DOHH2 (cell line): ENCODE data around the gene ARID4B.

ENCODE experiments used
- H3F3A ChIP-seq: fragments of 200-600 bp; sonication (generic), shearing (Covaris generic); 2 replicates; pipeline ENCODE4 v1.6.0; 2016; ENCODE audit warnings: antibody characterized with exemption, mild to moderate bottlenecking; ENCODE audit not compliant: control insufficient read depth, insufficient read depth
- H3K27ac ChIP-seq: fragments of 200-600 bp; sonication (generic); 2 replicates; pipeline ENCODE4 v1.5.1; 2014; ENCODE audit warnings: low read depth, mild to moderate bottlenecking, low read length, moderate library complexity
- H3K27me3 ChIP-seq: fragments of 200-600 bp; sonication (generic); 2 replicates; pipeline ENCODE4 v1.6.1; 2014; ENCODE audit warnings: mild to moderate bottlenecking, low read length, mixed read lengths; ENCODE audit not compliant: control insufficient read depth
- H3K36me3 ChIP-seq: fragments of 200-600 bp; sonication (generic); 2 replicates; pipeline ENCODE4 v1.6.1; 2014; ENCODE audit warnings: mild to moderate bottlenecking, low read length, moderate library complexity, mixed read lengths; ENCODE audit not compliant: control insufficient read depth
- H3K4me1 ChIP-seq: fragments of 200-600 bp; sonication (generic); 2 replicates; pipeline ENCODE4 v1.6.1; 2014; ENCODE audit warnings: mild to moderate bottlenecking, low read length, mixed read lengths; ENCODE audit not compliant: control insufficient read depth
- H3K4me2 ChIP-seq: fragments of 200-600 bp; sonication (generic); 2 replicates; pipeline ENCODE4 v1.6.0; 2014; ENCODE audit warnings: mild to moderate bottlenecking, low read length, moderate library complexity
- H3K4me3 ChIP-seq: fragments of 200-600 bp; sonication (generic); 2 replicates; pipeline ENCODE4 v1.5.1; 2014; ENCODE audit warnings: mild to moderate bottlenecking, low read length, mixed read lengths
- H3K79me2 ChIP-seq: fragments of 200-600 bp; sonication (generic); 2 replicates; pipeline ENCODE4 v1.6.1; 2014; ENCODE audit warnings: mild to moderate bottlenecking, low read length, mixed read lengths; ENCODE audit not compliant: control insufficient read depth
- H3K9me2 ChIP-seq: fragments of 200-600 bp; sonication (generic); replicated peaks from 2 replicates; pipeline ENCODE4 v1.6.1; 2014; ENCODE audit warnings: mild to moderate bottlenecking, low read length, mixed read lengths; ENCODE audit not compliant: control insufficient read depth
- H3K9me3 ChIP-seq: fragments of 200-600 bp; sonication (generic); 2 replicates; pipeline ENCODE4 v1.6.1; 2014; ENCODE audit warnings: antibody characterized with exemption, low read length, mixed read lengths; ENCODE audit not compliant: control insufficient read depth, insufficient read depth
- H4K20me1 ChIP-seq: fragments of 200-600 bp; sonication (generic); 2 replicates; pipeline ENCODE4 v1.6.0; 2014; ENCODE audit warnings: low read depth, mild to moderate bottlenecking, antibody characterized with exemption, low read length, moderate library complexity; ENCODE audit not compliant: control insufficient read depth, insufficient read depth
- CTCF ChIP-seq: fragments of 200-600 bp; sonication (generic); IDR thresholded peaks from one replicate; pipeline ENCODE4 v1.5.1; 2014; ENCODE audit warnings: antibody characterized with exemption, mild to moderate bottlenecking, low read depth, low read length; ENCODE audit not compliant: poor library complexity, severe bottlenecking
- EZH2phosphoT487 ChIP-seq: fragments of 200-600 bp; sonication (generic); IDR thresholded peaks from 2 replicates; pipeline ENCODE4 v1.6.1; 2017; ENCODE audit warnings: borderline replicate concordance, mild to moderate bottlenecking, antibody characterized with exemption, low read length, moderate library complexity, mixed read lengths

The ARID4B gene

GRCh38 chr1:235296729-235297128 is 31.2 kb downstream of the ARID4B start:
- peaks cover 97% of the 10 kb centered on the region for H3K79me2 ChIP-seq
- H3K4me1 ChIP-seq, result peaks cover 20% of the 10 kb centered on the region
- 0 out of 2 replicates have a peak, but pooled peaks cover 11% of the 10 kb centered on the region for H3F3A ChIP-seq
- no peak overlapping the region for H3K4me2 ChIP-seq
- no peaks in the 10 kb centered on the region for H3K36me3 ChIP-seq
- no peak for TF ChIP-seq EZH2phosphoT487
- no peak for TF ChIP-seq CTCF
- no peaks in the 10 kb centered on the region for H3K9me2 ChIP-seq
- no peak overlapping the region for H3K27ac ChIP-seq
- no peaks in the 10 kb centered on the region for H3K9me3 ChIP-seq
- H3K27me3 ChIP-seq, result no peaks in the 10 kb centered on the region
- H3K4me3 ChIP-seq, result no peak overlapping the region
- H4K20me1 ChIP-seq, result peaks cover 21% of the 10 kb centered on the region

- H3K27ac ChIP-seq, result no peak overlapping the region
- H3K4me2 ChIP-seq, result no peak overlapping the region
- H3K79me2 ChIP-seq, result peaks cover 95% of the 10 kb centered on the region
- H3K9me2 ChIP-seq, result no peaks in the 10 kb centered on the region
- peaks cover 21% of the 10 kb centered on the region for H4K20me1 ChIP-seq
- H3K4me3 ChIP-seq, result no peak overlapping the region
- H3F3A ChIP-seq, result 0 out of 2 replicates have a peak, but pooled peaks cover 11% of the 10 kb centered on the region
- H3K27me3 ChIP-seq, result no peaks in the 10 kb centered on the region
- TF ChIP-seq EZH2phosphoT487 (no peak), CTCF (no peak)
- H3K4me1 ChIP-seq, result peaks cover 20% of the 10 kb centered on the region
- no peaks in the 10 kb centered on the region for H3K9me3 ChIP-seq
- no peaks in the 10 kb centered on the region for H3K36me3 ChIP-seq
These were observed 32.1 kb downstream of the ARID4B start for GRCh38 chr1:235295902-235296350.

GRCh38 chr1:235293322-235293942 is 34.5 kb downstream of the ARID4B start:
- H3K27me3 ChIP-seq, result no peaks in the 10 kb centered on the region
- peaks cover 38% of the 10 kb centered on the region for H4K20me1 ChIP-seq
- H3K9me3 ChIP-seq, result no peaks in the 10 kb centered on the region
- H3K9me2 ChIP-seq, result no peaks in the 10 kb centered on the region
- H3K4me1 ChIP-seq, result peaks cover 17% of the 10 kb centered on the region
- no peak for TF ChIP-seq CTCF
- TF ChIP-seq EZH2phosphoT487, result no peak
- 0 out of 2 replicates have a peak, but pooled peaks cover 11% of the 10 kb centered on the region for H3F3A ChIP-seq
- no peak overlapping the region for H3K4me2 ChIP-seq
- no peaks in the 10 kb centered on the region for H3K36me3 ChIP-seq
- no peak overlapping the region for H3K4me3 ChIP-seq
- H3K79me2 ChIP-seq, result peaks cover 96% of the 10 kb centered on the region
- no peak overlapping the region for H3K27ac ChIP-seq
